ENCODE results near the gene SERPINB12. TPM values are rescaled to one million over a fixed set of nuclear protein-coding genes. Genes with fewer than 3 reads are reported as not detected.

Gene SERPINB12
- total RNA-seq, 1 donor from 2014 or later = not detected

GRCh38 chr18:63578357-63578958 lies 36.3 kb downstream of the SERPINB12 start:
- FAIRE-seq (peak; percentile 9), DNase-seq (ENCODE audit: low read depth) (no peak)
- no peak overlapping the region for H2AFZ ChIP-seq (ENCODE audit: low read depth, low read length)
- no peak overlapping the region for H3K4me3 Mint-ChIP-seq (ENCODE audit: unreplicated experiment)
- no peak overlapping the region for H3K4me2 ChIP-seq (ENCODE audit: low read length)
- no peak for TF ChIP-seq EZH2 (IDR thresholded peaks at IDR 0.05; ENCODE audit: insufficient read depth, low read length)
- TF ChIP-seq CTCF (IDR thresholded peaks at IDR 0.05; ENCODE audit: insufficient read depth, low read depth, low read length) = peak; percentile 68
- H3K27me3 Mint-ChIP-seq (ENCODE audit: low read depth, unreplicated experiment) = peaks cover 3% of the 10 kb centered on the region
- no peak overlapping the region for H3K4me3 ChIP-seq (ENCODE audit: insufficient read depth, low read depth, low read length)
- no peak overlapping the region for H3K27ac Mint-ChIP-seq (ENCODE audit: unreplicated experiment)
- H3K79me2 ChIP-seq (ENCODE audit: insufficient read depth, low read length) = no peaks in the 10 kb centered on the region
- no peaks in the 10 kb centered on the region for H3K9me3 Mint-ChIP-seq (ENCODE audit: unreplicated experiment)
- H3K9me3 ChIP-seq (ENCODE audit: insufficient read depth, low read depth, low read length) = no peaks in the 10 kb centered on the region
- H3K9ac ChIP-seq (ENCODE audit: low read length) = no peak overlapping the region
- H3K36me3 Mint-ChIP-seq (ENCODE audit: low read depth, unreplicated experiment) = no peaks in the 10 kb centered on the region
- no peaks in the 10 kb centered on the region for H4K20me1 ChIP-seq (ENCODE audit: insufficient read depth, low read length)
- H3K4me1 ChIP-seq (ENCODE audit: insufficient read depth, low read length) = no peaks in the 10 kb centered on the region
- H3K36me3 ChIP-seq (ENCODE audit: insufficient read depth, low read length) = no peaks in the 10 kb centered on the region
- H3K4me1 Mint-ChIP-seq (ENCODE audit: low read depth, unreplicated experiment) = no peaks in the 10 kb centered on the region
- no peaks in the 10 kb centered on the region for H3K27me3 ChIP-seq (ENCODE audit: insufficient read depth, low read length)
- H3K27ac ChIP-seq (ENCODE audit: low read depth, low read length) = no peak overlapping the region

- Mint-ChIP-seq H3K36me3 (ENCODE audit: low read depth, unreplicated experiment) (no peaks in the 10 kb centered on the region), H3K4me1 (ENCODE audit: low read depth, unreplicated experiment) (no peaks in the 10 kb centered on the region), H3K4me3 (ENCODE audit: unreplicated experiment) (no peak overlapping the region), H3K9me3 (ENCODE audit: unreplicated experiment) (no peaks in the 10 kb centered on the region), H3K27me3 (ENCODE audit: low read depth, unreplicated experiment) (peaks cover 3% of the 10 kb centered on the region), H3K27ac (ENCODE audit: unreplicated experiment) (no peak overlapping the region)
- DNase-seq (ENCODE audit: low read depth) = no peak
- no peak for TF ChIP-seq EZH2 (IDR thresholded peaks at IDR 0.05; ENCODE audit: insufficient read depth, low read length)
- no peak for TF ChIP-seq CTCF (IDR thresholded peaks at IDR 0.05; ENCODE audit: insufficient read depth, low read depth, low read length)
- Histone ChIP-seq H3K27me3 (ENCODE audit: insufficient read depth, low read length) (no peaks in the 10 kb centered on the region), H4K20me1 (ENCODE audit: insufficient read depth, low read length) (no peaks in the 10 kb centered on the region), H3K4me2 (ENCODE audit: low read length) (no peak overlapping the region), H3K4me1 (ENCODE audit: insufficient read depth, low read length) (no peaks in the 10 kb centered on the region), H3K9me3 (ENCODE audit: insufficient read depth, low read depth, low read length) (no peaks in the 10 kb centered on the region), H3K79me2 (ENCODE audit: insufficient read depth, low read length) (no peaks in the 10 kb centered on the region), H3K36me3 (ENCODE audit: insufficient read depth, low read length) (no peaks in the 10 kb centered on the region), H2AFZ (ENCODE audit: low read depth, low read length) (no peak overlapping the region), H3K27ac (ENCODE audit: low read depth, low read length) (no peak overlapping the region), H3K9ac (ENCODE audit: low read length) (no peak overlapping the region), H3K4me3 (ENCODE audit: insufficient read depth, low read depth, low read length) (no peak overlapping the region)
- no peak for FAIRE-seq
These were observed 37.4 kb downstream of the SERPINB12 start for GRCh38 chr18:63579616-63580015.

- Histone ChIP-seq H3K27me3 (ENCODE audit: insufficient read depth, low read length) (no peaks in the 10 kb centered on the region), H3K79me2 (ENCODE audit: insufficient read depth, low read length) (no peaks in the 10 kb centered on the region), H3K9me3 (ENCODE audit: insufficient read depth, low read depth, low read length) (no peaks in the 10 kb centered on the region), H2AFZ (ENCODE audit: low read depth, low read length) (no peak overlapping the region), H3K4me3 (ENCODE audit: insufficient read depth, low read depth, low read length) (no peak overlapping the region), H3K4me2 (ENCODE audit: low read length) (no peak overlapping the region), H3K9ac (ENCODE audit: low read length) (no peak overlapping the region), H3K36me3 (ENCODE audit: insufficient read depth, low read length) (no peaks in the 10 kb centered on the region), H3K4me1 (ENCODE audit: insufficient read depth, low read length) (no peaks in the 10 kb centered on the region), H4K20me1 (ENCODE audit: insufficient read depth, low read length) (no peaks in the 10 kb centered on the region), H3K27ac (ENCODE audit: low read depth, low read length) (no peak overlapping the region)
- FAIRE-seq = no peak
- Mint-ChIP-seq H3K27me3 (ENCODE audit: low read depth, unreplicated experiment) (no peaks in the 10 kb centered on the region), H3K9me3 (ENCODE audit: unreplicated experiment) (peaks cover 2% of the 10 kb centered on the region), H3K27ac (ENCODE audit: unreplicated experiment) (no peak overlapping the region), H3K36me3 (ENCODE audit: low read depth, unreplicated experiment) (peaks cover 4% of the 10 kb centered on the region), H3K4me3 (ENCODE audit: unreplicated experiment) (no peak overlapping the region), H3K4me1 (ENCODE audit: low read depth, unreplicated experiment) (no peaks in the 10 kb centered on the region)
- TF ChIP-seq CTCF (IDR thresholded peaks at IDR 0.05; ENCODE audit: insufficient read depth, low read depth, low read length) (no peak), EZH2 (IDR thresholded peaks at IDR 0.05; ENCODE audit: insufficient read depth, low read length) (no peak)
- no peak for DNase-seq (ENCODE audit: low read depth)
These were observed 43.8 kb downstream of the SERPINB12 start for GRCh38 chr18:63585988-63586387.

Measured in astrocyte (in vitro differentiated cells and primary cell).